Activated CD8-positive, alpha-beta T cell treated with anti-CD3 and anti-CD28 coated beads, Interleukin-2, amount 10 ng/mL, durations not matched to agents 7 days and 5 days (primary cell): ENCODE results near the gene KIF1B. TPM values are rescaled to one million over a fixed set of nuclear protein-coding genes. Genes with fewer than 3 reads are reported as not detected.

ENCODE experiments used
- ATAC-seq: fragments of 150-1000 bp; cut with Tn5 transposase; one replicate; pipeline ENCODE4 v1.10.0; 2021; ENCODE audit warnings: moderate library complexity
- CTCF ChIA-PET: fragments of 350-600 bp; sonication (Branson Sonifier 250); formaldehyde crosslinking; loops from one replicate; lab custom pipeline; 2021; ENCODE audit warnings: antibody characterized with exemption; lab: Charles Lee
- POLR2A ChIA-PET: fragments of 350-600 bp; sonication (Branson Sonifier 250); formaldehyde crosslinking; loops from one replicate; lab custom pipeline; 2021; ENCODE audit warnings: antibody characterized with exemption; lab: Charles Lee
- DNase-seq: peaks from one replicate; pipeline ENCODE4 v3.0.0-alpha.2; 2020
- H3K27ac Mint-ChIP-seq: one replicate; pipeline ENCODE4 v1.8.0; 2021; ENCODE audit warnings: mild to moderate bottlenecking, mixed read lengths
- H3K27me3 Mint-ChIP-seq: one replicate; pipeline ENCODE4 v1.8.0; 2021; ENCODE audit warnings: low read depth, mixed read lengths
- H3K36me3 Mint-ChIP-seq: one replicate; pipeline ENCODE4 v1.8.0; 2021; ENCODE audit warnings: low read depth, mixed read lengths
- H3K4me1 Mint-ChIP-seq: one replicate; pipeline ENCODE4 v1.8.0; 2021; ENCODE audit warnings: low read depth, mixed read lengths
- H3K4me3 Mint-ChIP-seq: one replicate; pipeline ENCODE4 v1.8.0; 2021; ENCODE audit warnings: mild to moderate bottlenecking, mixed read lengths
- H3K9me3 Mint-ChIP-seq: one replicate; pipeline ENCODE4 v1.8.0; 2022; ENCODE audit warnings: mixed read lengths; ENCODE audit not compliant: insufficient read depth
- total RNA-seq, 2 experiments: library from RNA; stranded (reverse); gene quantifications; one replicate each; pipeline ENCODE4 v1.2.3, GENCODE V29; 2021

The KIF1B gene, protein sequence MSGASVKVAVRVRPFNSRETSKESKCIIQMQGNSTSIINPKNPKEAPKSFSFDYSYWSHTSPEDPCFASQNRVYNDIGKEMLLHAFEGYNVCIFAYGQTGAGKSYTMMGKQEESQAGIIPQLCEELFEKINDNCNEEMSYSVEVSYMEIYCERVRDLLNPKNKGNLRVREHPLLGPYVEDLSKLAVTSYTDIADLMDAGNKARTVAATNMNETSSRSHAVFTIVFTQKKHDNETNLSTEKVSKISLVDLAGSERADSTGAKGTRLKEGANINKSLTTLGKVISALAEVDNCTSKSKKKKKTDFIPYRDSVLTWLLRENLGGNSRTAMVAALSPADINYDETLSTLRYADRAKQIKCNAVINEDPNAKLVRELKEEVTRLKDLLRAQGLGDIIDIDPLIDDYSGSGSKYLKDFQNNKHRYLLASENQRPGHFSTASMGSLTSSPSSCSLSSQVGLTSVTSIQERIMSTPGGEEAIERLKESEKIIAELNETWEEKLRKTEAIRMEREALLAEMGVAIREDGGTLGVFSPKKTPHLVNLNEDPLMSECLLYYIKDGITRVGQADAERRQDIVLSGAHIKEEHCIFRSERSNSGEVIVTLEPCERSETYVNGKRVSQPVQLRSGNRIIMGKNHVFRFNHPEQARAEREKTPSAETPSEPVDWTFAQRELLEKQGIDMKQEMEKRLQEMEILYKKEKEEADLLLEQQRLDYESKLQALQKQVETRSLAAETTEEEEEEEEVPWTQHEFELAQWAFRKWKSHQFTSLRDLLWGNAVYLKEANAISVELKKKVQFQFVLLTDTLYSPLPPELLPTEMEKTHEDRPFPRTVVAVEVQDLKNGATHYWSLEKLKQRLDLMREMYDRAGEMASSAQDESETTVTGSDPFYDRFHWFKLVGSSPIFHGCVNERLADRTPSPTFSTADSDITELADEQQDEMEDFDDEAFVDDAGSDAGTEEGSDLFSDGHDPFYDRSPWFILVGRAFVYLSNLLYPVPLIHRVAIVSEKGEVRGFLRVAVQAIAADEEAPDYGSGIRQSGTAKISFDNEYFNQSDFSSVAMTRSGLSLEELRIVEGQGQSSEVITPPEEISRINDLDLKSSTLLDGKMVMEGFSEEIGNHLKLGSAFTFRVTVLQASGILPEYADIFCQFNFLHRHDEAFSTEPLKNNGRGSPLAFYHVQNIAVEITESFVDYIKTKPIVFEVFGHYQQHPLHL (N-terminal part only)
- total RNA-seq: 1 to 10 TPM; 9.2 to 9.6 TPM

DNA sequence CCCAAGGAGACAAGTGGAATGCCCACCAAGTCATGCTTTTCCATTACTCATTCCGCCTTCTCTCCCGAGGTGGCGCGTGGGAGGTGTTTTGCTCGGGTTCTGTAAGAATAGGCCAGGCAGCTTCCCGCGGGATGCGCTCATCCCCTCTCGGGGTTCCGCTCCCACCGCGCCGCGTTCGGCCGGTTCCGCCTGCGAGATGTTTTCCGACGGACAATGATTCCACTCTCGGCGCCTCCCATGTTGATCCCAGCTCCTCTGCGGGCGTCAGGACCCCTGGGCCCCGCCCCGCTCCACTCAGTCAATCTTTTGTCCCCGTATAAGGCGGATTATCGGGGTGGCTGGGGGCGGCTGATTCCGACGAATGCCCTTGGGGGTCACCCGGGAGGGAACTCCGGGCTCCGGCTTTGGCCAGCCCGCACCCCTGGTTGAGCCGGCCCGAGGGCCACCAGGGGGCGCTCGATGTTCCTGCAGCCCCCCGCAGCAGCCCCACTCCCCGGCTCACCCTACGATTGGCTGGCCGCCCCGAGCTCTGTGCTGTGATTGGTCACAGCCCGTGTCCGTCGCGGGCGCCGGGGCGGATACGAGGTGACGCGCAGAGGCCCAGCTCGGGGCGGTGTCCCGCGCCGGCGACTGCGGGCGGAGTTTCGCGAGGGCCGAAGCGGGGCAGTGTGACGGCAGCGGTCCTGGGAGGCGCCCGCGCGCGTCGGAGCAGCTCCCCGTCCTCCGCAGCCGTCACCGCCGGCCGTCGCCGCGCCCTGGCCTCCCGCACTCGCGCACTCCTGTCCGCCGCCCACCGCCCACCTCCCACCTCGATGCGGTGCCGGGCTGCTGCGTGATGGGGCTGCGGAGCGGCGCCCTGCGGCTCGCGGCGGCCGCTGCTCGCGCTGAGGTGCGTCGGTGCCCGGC, at the start of gene KIF1B:
Gene KIF1B (plus strand): TSS at position 666 of the 906 bp plus-strand sequence. CDS start 21,759 bp downstream, outside the sequence.
- peak; percentile 96 for DNase-seq
- Mint-ChIP-seq H3K36me3 (no peaks in the 10 kb centered on the region), H3K4me3 (peak within 1 kb of the TSS; percentile 87), H3K4me1 (peaks cover 27% of the 10 kb centered on the region), H3K27ac (peak within 1 kb of the TSS; percentile 74), H3K27me3 (peaks cover 17% of the 10 kb centered on the region), H3K9me3 (no peaks in the 10 kb centered on the region)
- ChIA-PET POLR2A (interaction anchor here (1.3 kb wide), 2 partner anchors 189 to 221 kb away, joined by 3 to 4 read pairs; partner anchors contain the start of gene PGD), CTCF (interaction anchor here (0.6 to 3.9 kb wide), 61 partner anchors 9 to 294 kb away, joined by 3 to 63 read pairs (median 5); partner anchors contain the start of genes CENPS, DFFA, LZIC and NMNAT1)
- peak; percentile 99 for ATAC-seq

DNA sequence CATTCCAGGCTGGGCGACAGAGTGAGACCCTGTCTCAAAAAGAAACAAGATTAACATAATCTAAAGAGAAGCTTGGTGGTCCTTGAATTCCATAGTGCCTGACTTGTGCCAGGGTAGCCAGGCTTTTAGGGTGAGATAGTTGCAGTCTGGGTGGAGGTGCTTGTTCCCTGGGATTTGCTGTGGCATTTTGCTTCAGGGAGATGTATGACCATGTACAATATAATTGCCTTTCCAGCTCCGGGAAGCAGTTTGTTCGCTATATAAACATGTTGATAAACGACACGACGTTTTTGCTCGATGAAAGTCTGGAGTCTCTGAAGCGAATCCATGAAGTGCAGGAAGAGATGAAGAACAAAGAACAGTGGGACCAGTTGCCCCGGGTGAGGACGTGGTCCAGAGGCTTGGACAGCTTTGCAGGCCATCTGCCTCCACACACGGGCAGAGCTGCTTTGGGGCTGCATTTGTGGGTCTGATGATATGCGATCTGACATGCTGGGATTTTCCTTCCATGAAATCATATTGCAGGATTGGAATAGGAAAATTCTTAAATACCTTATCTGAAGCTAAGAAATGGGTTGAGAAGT, 49.4 kb upstream of the KIF1B start:
- Mint-ChIP-seq H3K36me3 (peaks cover 13% of the 10 kb centered on the region), H3K9me3 (no peaks in the 10 kb centered on the region), H3K4me1 (no peaks in the 10 kb centered on the region), H3K4me3 (no peak overlapping the region), H3K27me3 (no peaks in the 10 kb centered on the region), H3K27ac (no peak overlapping the region)
- DNase-seq (no peak), ATAC-seq (no peak)
- ChIA-PET POLR2A (interaction anchor here (0.6 to 0.9 kb wide), 2 partner anchors 17 to 46 kb away, joined by 3 to 4 read pairs; no protein-coding TSS in a partner anchor), CTCF (interaction anchor here (1.4 kb wide), 1 partner anchor 670 kb away, joined by 3 read pairs; no protein-coding TSS in a partner anchor)

DNA sequence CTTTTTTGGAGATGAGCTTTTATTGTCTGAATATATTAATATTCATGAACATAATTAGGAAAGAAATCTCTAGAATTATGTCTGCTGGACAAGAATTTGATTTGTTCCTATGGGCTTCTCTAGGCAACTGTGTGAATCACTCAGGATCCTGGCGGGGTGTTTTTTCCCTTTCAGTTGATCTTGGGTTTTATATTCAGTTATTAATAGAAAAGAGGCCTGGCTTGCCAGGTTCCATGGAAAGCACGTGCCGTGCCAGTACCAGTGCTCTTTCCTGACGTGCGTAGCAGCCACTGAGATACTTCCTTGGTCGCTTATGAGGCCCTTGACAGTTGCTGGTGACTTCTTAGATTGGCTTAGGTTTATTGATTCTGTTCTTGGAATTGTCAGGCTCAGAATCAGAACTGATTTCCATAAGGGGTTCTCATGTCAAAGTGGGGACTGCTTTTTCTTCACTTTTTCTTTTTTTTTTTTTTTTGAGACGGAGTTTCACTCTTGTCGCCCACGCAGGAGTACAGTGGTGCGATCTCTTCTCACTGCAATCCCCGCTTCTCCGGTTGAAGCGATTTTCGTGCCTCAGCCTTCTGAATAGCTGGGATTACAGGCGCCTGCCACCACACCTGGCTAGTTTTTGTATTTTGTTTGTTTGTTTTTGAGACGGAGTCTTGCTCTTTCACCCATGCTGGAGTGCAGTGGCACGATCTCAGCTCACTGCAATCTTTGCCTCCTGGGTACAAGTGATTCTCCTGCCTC, 48.7 kb upstream of the KIF1B start:
- Mint-ChIP-seq H3K27me3 (no peaks in the 10 kb centered on the region), H3K27ac (no peak overlapping the region), H3K4me3 (no peak overlapping the region), H3K36me3 (peaks cover 18% of the 10 kb centered on the region), H3K9me3 (no peaks in the 10 kb centered on the region), H3K4me1 (no peaks in the 10 kb centered on the region)
- DNase-seq (no peak), ATAC-seq (no peak)
- CTCF ChIA-PET: no interaction called here
- POLR2A ChIA-PET: no interaction called here

DNA sequence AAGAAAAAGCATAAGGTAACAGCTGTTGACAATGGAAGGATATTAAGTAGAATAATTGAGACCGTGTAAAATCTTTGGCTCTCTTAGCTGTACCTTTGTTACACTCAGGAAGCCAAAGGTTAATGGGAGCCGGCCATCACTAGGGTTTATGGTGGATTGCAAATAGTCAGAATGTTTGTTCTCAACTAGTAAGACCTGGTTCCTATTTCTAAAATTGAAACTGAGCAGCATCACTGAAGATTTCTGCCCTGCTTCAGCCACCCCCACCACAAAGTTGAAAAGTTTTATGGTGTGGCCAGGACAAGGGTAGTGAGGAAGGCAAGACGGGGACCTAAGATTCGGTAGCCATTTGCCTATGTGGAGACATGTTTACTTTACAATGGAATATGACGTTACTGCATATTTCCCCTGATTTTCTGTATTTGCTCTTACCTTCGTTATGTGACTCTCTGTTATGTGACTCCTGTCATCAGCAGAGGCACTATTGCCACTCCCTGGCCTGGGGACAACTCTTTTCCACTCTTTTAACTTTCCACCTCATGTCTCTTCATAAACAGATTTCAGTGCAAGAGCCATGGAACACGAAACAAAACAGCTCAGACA, 41.4 kb upstream of the KIF1B start:
- no peaks in the 10 kb centered on the region for H3K27me3 Mint-ChIP-seq
- ChIA-PET POLR2A (interaction anchor here (1.0 kb wide), 1 partner anchor 1739 kb away, joined by 4 read pairs; no protein-coding TSS in a partner anchor), CTCF (interaction anchor here (1.4 to 4.4 kb wide), 3 partner anchors 16 to 41 kb away, joined by 4 to 22 read pairs (median 9); partner anchors contain the start of gene KIF1B)
- H3K27ac Mint-ChIP-seq: peak overlapping the region; percentile 92
- H3K9me3 Mint-ChIP-seq: no peaks in the 10 kb centered on the region
- H3K36me3 Mint-ChIP-seq: peaks cover 64% of the 10 kb centered on the region
- peaks cover 52% of the 10 kb centered on the region for H3K4me1 Mint-ChIP-seq
- DNase-seq (no peak), ATAC-seq (no peak)
- H3K4me3 Mint-ChIP-seq: no peak overlapping the region

DNA sequence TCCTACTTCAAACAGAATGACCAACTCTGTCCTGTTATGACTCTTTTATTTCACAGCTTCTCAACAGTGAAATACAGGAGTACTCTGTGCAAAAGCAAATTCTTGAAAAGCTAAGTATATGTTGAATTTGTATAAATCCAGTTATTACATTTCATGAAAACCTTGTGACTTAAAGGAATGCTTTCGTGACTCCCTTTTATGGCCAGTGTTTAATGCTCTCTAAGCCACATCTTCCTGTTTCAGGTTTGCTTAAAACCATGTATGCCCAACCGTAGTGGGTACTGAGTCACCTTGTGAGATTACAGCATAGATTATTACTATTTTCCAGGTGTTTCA, 40.2 kb upstream of the KIF1B start:
- CTCF ChIA-PET: interaction anchor here (1.1 to 4.4 kb wide), 5 partner anchors 13 to 41 kb away, joined by 3 to 22 read pairs (median 5); partner anchors contain the start of gene KIF1B
- H3K9me3 Mint-ChIP-seq: no peaks in the 10 kb centered on the region
- H3K27ac Mint-ChIP-seq: peak overlapping the region; percentile 92
- peaks cover 63% of the 10 kb centered on the region for H3K36me3 Mint-ChIP-seq
- ATAC-seq (peak; percentile 84), DNase-seq (peak; percentile 52)
- peaks cover 55% of the 10 kb centered on the region for H3K4me1 Mint-ChIP-seq
- H3K4me3 Mint-ChIP-seq: peak overlapping the region; percentile 51
- no peaks in the 10 kb centered on the region for H3K27me3 Mint-ChIP-seq
- POLR2A ChIA-PET: interaction anchor here (1.0 kb wide), 2 partner anchors 8 to 1737 kb away, joined by 3 to 4 read pairs; no protein-coding TSS in a partner anchor

DNA sequence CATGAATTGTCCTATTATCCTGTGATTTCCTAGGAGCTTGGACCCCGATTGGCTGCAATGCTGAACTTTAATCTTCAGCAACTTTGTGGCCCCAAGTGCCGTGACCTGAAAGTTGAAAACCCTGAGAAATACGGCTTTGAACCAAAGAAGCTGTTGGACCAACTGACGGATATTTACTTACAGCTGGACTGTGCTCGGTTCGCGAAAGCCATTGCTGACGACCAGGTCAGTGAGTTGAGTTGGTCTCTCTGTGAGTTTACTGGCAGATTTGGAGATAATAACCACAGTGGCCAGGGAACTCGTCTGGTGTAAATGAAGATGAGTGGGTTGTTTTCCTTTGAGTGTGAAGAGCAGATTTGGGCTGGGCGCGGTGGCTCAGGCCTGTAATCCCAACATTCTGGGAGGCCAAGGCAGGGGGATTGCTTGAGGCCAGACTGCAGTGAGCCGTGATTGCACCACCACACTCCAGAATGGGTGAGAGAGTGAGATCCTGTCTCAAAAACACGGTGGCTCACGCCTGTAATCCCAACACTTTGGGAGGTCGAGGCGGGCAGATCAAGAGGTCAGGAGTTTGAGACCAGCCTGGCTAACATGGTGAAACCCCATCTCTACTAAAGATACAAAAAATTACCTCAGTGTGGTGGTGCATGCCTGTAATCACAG, 39.1 kb upstream of the KIF1B start:
- Mint-ChIP-seq H3K36me3 (peaks cover 65% of the 10 kb centered on the region), H3K4me3 (peak overlapping the region; percentile 18)
- POLR2A ChIA-PET: interaction anchor here (1.0 kb wide), 1 partner anchor 7 kb away, joined by 3 read pairs; no protein-coding TSS in a partner anchor

DNA sequence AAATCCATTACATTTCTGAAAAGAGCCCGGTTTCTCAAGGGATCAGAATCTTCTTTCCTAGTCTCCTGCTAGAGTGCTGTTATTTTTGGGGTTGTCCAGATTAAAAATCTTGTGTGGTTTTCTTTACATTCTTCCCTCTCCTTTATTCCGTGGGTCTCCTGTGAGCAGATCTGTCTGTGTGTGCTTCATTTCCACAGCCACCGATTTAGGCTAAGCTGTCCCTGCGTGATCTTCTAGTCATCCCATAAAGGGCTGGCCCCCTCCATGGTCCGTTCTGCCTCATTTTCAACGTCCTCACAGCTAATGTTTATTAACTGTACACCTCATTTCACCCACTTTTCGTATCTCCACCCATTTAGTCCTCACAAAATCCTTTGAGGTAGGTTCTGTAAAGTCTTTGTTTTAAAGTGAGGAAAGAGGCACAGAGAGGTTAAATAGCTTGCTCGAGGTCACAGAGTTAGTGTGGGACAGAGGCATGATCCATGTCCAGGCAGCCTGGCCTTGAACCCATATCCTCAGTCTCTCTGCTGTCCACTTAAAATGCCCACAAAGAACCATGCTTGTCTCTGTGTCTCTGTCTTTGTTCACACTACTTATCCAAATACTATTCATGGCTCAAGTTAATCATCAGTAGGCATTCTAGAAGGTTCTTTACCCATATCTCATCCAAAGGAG, 38.2 kb upstream of the KIF1B start:
- peak overlapping the region; percentile 23 for H3K27ac Mint-ChIP-seq
- ATAC-seq (no peak), DNase-seq (no peak)
- H3K36me3 Mint-ChIP-seq: peaks cover 64% of the 10 kb centered on the region
- ChIA-PET CTCF (interaction anchor here (4.4 kb wide), 1 partner anchor 38 kb away, joined by 22 read pairs; the partner anchor contains the start of gene KIF1B), POLR2A (no interaction called here)
- peaks cover 55% of the 10 kb centered on the region for H3K4me1 Mint-ChIP-seq
- no peak overlapping the region for H3K4me3 Mint-ChIP-seq
- peaks cover 3% of the 10 kb centered on the region for H3K9me3 Mint-ChIP-seq
- H3K27me3 Mint-ChIP-seq: no peaks in the 10 kb centered on the region

More for the DNA sequence above, 39.1 kb upstream of the KIF1B start:
- no peak for ATAC-seq
- Mint-ChIP-seq H3K27ac (peak overlapping the region; percentile 92), H3K4me1 (peaks cover 55% of the 10 kb centered on the region), H3K9me3 (peaks cover 3% of the 10 kb centered on the region), H3K27me3 (no peaks in the 10 kb centered on the region)
- CTCF ChIA-PET: interaction anchor here (0.5 to 4.4 kb wide), 2 partner anchors 39 to 183 kb away, joined by 3 to 22 read pairs; partner anchors contain the start of gene KIF1B
- no peak for DNase-seq

DNA sequence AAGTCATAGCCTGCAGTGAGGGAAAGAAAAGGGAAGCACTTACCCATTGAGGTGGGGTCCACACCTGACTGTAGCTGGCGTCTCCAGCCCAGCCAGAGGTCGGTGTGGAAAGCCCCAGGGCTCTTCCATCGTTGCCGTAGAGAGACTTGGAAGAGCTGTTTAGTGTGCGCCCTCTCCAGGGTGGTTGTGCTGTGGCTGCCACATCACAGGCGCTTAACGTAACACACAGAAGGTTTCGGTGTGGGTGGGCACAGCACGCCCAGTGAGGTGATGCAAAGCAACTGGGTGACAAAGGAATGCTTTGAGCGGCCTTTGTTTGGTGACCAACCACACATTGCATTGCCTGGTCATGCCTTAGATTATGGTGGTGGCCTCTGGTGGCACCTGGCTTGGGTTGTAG, 36.8 kb upstream of the KIF1B start:
- DNase-seq (no peak), ATAC-seq (no peak)
- Mint-ChIP-seq H3K9me3 (peaks cover 3% of the 10 kb centered on the region), H3K27ac (no peak overlapping the region), H3K4me1 (peaks cover 46% of the 10 kb centered on the region), H3K36me3 (peaks cover 56% of the 10 kb centered on the region), H3K27me3 (no peaks in the 10 kb centered on the region), H3K4me3 (no peak overlapping the region)
- ChIA-PET POLR2A (no interaction called here), CTCF (no interaction called here)
